Adrenal gland (tissue), 5 donors: Measurements from ENCODE around the gene GBP4.

ENCODE experiments used
- CTCF ChIP-seq, 6 experiments: fragments of 450-650 bp in 4 of 6; fragments of 200-600 bp in 2 of 6; sonication (generic) in 1 of 6; IDR thresholded peaks; 1 replicate in 5 of 6; 2 replicates in 1 of 6; pipeline versions ENCODE4 v1.5.1 to v1.8.0; 2016 to 2021; ENCODE audit warnings: antibody characterized with exemption in 6 of 6, mild to moderate bottlenecking in 2 of 6, moderate library complexity in 1 of 6
- POLR2A ChIP-seq, 2 donors: fragments of 450-650 bp; IDR thresholded peaks; one replicate each; pipeline ENCODE4 v1.6.1; 2017; ENCODE audit warnings: antibody characterized with exemption in 2 of 2, mild to moderate bottlenecking in 2 of 2, moderate library complexity in 1 of 2
- donor health status: DM: no; HTN: no; CAD: no.

DNA sequence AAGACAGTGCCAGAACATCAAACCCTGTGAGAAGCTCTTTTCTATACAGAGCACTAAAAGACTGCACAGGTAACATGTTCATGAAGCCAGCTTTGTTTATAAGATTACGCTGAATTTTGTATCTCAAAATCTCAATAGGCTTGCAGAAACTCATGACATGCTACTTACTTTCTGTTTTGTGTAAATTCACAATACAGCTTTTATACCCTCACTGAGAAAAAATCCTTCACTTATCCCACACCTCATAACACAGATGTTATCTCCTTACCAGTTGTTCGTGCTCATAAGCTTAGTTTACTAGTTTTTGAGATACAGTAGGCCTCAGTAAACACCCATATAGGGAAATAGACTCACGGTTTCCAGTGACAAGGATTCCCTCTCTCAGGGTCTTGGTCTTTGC, 48.8 kb downstream of the GBP4 start:
- TF ChIP-seq CTCF (IDR thresholded peaks at IDR 0.05): no peak
- no peak for TF ChIP-seq POLR2A (IDR thresholded peaks at IDR 0.05)
